GM19351 (cell line): Measurements from ENCODE around the gene BAZ1A.

Source experiments
- ATAC-seq: cut with Tn5 transposase; IDR thresholded peaks from one replicate; pipeline ENCODE4 v1.9.1; 2021; ENCODE audit warnings: mild to moderate bottlenecking, moderate library complexity; ENCODE audit not compliant: unreplicated experiment

The BAZ1A gene, protein sequence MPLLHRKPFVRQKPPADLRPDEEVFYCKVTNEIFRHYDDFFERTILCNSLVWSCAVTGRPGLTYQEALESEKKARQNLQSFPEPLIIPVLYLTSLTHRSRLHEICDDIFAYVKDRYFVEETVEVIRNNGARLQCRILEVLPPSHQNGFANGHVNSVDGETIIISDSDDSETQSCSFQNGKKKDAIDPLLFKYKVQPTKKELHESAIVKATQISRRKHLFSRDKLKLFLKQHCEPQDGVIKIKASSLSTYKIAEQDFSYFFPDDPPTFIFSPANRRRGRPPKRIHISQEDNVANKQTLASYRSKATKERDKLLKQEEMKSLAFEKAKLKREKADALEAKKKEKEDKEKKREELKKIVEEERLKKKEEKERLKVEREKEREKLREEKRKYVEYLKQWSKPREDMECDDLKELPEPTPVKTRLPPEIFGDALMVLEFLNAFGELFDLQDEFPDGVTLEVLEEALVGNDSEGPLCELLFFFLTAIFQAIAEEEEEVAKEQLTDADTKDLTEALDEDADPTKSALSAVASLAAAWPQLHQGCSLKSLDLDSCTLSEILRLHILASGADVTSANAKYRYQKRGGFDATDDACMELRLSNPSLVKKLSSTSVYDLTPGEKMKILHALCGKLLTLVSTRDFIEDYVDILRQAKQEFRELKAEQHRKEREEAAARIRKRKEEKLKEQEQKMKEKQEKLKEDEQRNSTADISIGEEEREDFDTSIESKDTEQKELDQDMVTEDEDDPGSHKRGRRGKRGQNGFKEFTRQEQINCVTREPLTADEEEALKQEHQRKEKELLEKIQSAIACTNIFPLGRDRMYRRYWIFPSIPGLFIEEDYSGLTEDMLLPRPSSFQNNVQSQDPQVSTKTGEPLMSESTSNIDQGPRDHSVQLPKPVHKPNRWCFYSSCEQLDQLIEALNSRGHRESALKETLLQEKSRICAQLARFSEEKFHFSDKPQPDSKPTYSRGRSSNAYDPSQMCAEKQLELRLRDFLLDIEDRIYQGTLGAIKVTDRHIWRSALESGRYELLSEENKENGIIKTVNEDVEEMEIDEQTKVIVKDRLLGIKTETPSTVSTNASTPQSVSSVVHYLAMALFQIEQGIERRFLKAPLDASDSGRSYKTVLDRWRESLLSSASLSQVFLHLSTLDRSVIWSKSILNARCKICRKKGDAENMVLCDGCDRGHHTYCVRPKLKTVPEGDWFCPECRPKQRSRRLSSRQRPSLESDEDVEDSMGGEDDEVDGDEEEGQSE (N-terminal part only)

DNA sequence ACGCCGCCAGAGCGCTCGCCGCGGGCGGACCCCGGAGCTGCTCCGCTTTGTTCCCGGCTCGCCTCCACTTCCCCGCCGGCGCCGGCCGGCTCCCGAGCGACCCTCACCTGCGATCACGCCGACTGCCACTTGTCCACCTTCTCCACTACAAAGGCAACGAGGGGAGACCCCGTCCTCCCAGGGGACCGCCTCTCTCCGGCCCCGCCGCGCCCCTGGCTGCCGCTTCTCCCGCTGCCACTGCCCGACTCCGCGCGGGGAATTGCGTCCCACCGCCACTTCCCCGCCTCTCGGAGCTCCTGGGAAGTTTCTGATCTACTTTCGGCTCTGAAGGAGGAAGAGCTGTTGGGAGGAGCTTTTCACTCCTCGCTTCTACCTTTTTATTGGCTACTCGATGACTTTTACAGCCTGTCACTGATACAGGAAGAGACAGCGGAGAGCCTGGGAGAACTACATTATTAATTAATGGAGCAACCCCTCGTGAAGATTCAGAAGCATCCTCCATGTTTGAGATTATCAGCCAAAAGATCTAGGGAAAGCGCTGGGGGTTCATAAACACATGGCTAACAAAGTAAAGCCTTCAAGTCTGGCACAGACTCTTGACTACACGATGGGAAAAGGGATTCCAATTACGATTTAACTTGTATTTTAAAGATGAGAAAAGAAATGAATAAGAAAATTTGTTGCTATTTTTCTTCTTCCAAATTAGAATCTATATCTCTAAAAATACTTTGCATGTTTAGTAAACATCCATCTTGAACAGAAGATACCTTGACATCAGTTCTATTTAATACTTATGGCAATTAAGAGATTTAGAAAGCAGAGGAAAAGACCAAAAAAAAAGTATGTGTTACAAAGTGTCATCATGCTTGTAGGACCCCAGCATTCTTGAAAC is at the start of gene BAZ1A:
Gene BAZ1A, minus strand, starts transcription at position 330 of the 892 bp plus-strand sequence. CDS start 756 bp downstream, outside the sequence.
- ATAC-seq: peak; percentile 29

GRCh38 chr14:34920339-34920738 is 45.2 kb upstream of the BAZ1A start:
- ATAC-seq: no peak

- no peak for ATAC-seq
Observed at GRCh38 chr14:34913619-34914018, 38.5 kb upstream of the BAZ1A start.

DNA sequence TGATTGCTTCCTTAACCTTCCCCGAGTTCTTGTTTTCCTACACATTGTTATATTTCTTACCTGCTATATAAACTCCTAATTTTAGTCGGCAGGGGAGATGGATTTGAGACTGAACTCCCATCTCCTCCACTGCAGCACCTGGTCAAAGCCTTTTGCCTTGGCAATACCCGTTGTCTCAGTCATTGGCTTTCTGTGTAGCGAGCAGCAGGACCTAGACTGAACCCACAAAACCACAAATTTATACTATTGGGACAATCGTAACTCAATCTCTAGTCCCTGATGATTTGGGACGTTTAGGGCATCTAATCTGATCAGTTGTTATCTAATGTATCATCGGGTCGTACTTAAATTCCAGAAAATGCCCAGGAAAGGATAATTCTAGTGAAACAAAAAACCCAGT is 37.8 kb upstream of the BAZ1A start:
- ATAC-seq: no peak

DNA sequence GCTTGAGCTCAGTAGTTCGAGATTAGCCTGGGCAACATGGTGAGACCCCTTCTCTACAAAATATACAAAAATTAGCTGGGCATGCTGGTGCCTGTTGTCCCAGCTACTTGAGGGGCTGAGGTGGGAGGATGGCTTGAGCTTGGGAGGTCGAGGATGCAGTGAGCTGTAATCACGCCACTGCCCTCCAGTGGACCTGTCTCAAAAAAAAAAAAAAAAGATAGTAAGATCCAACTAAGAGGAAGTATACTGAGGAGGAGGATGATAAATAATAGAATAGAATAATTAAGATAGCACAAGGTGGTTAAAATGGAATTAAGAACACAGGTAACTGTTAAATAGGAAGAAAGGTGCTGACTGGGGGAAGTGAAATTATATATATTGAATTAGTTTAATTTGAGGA is 37.0 kb upstream of the BAZ1A start:
- ATAC-seq: no peak

GRCh38 chr14:34911209-34912150 is 36.3 kb upstream of the BAZ1A start:
- no peak for ATAC-seq

GRCh38 chr14:34906287-34906686 is 31.1 kb upstream of the BAZ1A start:
- no peak for ATAC-seq

- ATAC-seq: no peak
Observed at GRCh38 chr14:34895277-34895676, 20.1 kb upstream of the BAZ1A start.

- ATAC-seq: no peak
Observed at GRCh38 chr14:34890937-34891336, 15.8 kb upstream of the BAZ1A start.

- no peak for ATAC-seq
Observed at GRCh38 chr14:34888186-34888585, 13.0 kb upstream of the BAZ1A start.

GRCh38 chr14:34883954-34884353 is 8.8 kb upstream of the BAZ1A start:
- no peak for ATAC-seq

GRCh38 chr14:34874386-34875030 is 652 bp downstream of the BAZ1A start:
- peak; percentile 25 for ATAC-seq

- ATAC-seq: peak; percentile 54
Observed at GRCh38 chr14:34873589-34874385, 1.4 kb downstream of the BAZ1A start.

GRCh38 chr14:34872822-34873588 is 2.2 kb downstream of the BAZ1A start:
- ATAC-seq: peak; percentile 22

- no peak for ATAC-seq
Observed at GRCh38 chr14:34867199-34867598, 8.0 kb downstream of the BAZ1A start.

GRCh38 chr14:34865889-34866574 is 9.1 kb downstream of the BAZ1A start:
- ATAC-seq: no peak
